ENCODE results near the gene GOLIM4. TPM values are rescaled to one million over a fixed set of nuclear protein-coding genes. Genes with fewer than 3 reads are reported as not detected.
"Not testable (repeated sequence)": the region's sequence is repeated elsewhere in the genome, so short reads cannot be mapped to it uniquely, and the experiment has no call there.

Gene GOLIM4, protein sequence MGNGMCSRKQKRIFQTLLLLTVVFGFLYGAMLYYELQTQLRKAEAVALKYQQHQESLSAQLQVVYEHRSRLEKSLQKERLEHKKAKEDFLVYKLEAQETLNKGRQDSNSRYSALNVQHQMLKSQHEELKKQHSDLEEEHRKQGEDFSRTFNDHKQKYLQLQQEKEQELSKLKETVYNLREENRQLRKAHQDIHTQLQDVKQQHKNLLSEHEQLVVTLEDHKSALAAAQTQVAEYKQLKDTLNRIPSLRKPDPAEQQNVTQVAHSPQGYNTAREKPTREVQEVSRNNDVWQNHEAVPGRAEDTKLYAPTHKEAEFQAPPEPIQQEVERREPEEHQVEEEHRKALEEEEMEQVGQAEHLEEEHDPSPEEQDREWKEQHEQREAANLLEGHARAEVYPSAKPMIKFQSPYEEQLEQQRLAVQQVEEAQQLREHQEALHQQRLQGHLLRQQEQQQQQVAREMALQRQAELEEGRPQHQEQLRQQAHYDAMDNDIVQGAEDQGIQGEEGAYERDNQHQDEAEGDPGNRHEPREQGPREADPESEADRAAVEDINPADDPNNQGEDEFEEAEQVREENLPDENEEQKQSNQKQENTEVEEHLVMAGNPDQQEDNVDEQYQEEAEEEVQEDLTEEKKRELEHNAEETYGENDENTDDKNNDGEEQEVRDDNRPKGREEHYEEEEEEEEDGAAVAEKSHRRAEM
- 43.1 TPM for total RNA-seq

- TF ChIP-seq, protein P1, sequence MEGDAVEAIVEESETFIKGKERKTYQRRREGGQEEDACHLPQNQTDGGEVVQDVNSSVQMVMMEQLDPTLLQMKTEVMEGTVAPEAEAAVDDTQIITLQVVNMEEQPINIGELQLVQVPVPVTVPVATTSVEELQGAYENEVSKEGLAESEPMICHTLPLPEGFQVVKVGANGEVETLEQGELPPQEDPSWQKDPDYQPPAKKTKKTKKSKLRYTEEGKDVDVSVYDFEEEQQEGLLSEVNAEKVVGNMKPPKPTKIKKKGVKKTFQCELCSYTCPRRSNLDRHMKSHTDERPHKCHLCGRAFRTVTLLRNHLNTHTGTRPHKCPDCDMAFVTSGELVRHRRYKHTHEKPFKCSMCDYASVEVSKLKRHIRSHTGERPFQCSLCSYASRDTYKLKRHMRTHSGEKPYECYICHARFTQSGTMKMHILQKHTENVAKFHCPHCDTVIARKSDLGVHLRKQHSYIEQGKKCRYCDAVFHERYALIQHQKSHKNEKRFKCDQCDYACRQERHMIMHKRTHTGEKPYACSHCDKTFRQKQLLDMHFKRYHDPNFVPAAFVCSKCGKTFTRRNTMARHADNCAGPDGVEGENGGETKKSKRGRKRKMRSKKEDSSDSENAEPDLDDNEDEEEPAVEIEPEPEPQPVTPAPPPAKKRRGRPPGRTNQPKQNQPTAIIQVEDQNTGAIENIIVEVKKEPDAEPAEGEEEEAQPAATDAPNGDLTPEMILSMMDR (IDR thresholded peaks at IDR 0.05), result no peak
- intact Hi-C loops (cut with DNase I), result loop anchor here (1.0 to 10.0 kb wide), 6 partner anchors 45 to 1869 kb away; partner anchors contain the start of genes SEC62 and SERPINI1
- DNase-seq (ENCODE audit: low spot score in 2 of 2), result peak; percentile 88 to 98
- Histone ChIP-seq H3K36me3 (no peaks in the 10 kb centered on the region), H3K4me1 (peaks cover 0 to 18% of the 10 kb centered on the region in 2 donors), H3K27ac (peak within 1 kb of the TSS; percentile 93 to 95), H3K4me3 (peak within 1 kb of the TSS; percentile 71 to 79), H3K9me3 (no peaks in the 10 kb centered on the region), H3K27me3 (no peaks in the 10 kb centered on the region)
Measured at GRCh38 chr3:168095611-168096209, at the start of gene GOLIM4. Gene GOLIM4, minus strand, starts transcription at chr3:168095924. Its CDS starts 639 bp downstream, at chr3:168095285.

DNA sequence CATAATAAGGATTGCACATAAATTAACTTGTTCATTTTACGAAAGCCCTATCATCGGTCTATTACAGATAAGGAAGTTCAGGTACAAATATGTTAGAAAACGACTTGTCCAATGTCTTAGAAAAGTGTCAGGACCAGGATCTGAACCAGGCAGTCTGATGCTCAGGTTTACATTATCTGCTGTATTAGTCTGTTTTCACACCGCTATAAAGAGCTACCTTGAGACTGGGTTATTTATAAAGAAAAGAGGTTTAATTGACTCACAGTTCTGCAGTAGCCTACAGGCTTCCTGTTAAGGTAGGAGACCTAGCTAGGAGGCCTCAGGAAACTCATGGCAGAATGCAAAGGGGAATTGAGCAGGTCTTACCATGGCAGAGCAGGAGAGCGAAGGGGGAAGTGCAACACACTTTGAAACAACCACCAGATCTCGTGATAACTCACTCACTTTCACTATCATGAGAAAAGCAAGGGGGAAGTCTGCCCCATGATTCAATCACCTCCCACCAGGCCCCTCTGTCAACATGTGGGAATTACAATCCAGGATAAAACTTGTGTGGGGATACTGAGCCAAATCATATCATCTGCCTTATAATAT lies 45.8 kb upstream of the GOLIM4 start:
- TF ChIP-seq, protein P1 (IDR thresholded peaks at IDR 0.05), result no peak
- Histone ChIP-seq H3K9me3 (no peaks in the 10 kb centered on the region), H3K36me3 (no peaks in the 10 kb centered on the region), H3K4me3 (no peak overlapping the region), H3K27ac (no peak overlapping the region), H3K4me1 (no peaks in the 10 kb centered on the region), H3K27me3 (no peaks in the 10 kb centered on the region)
- intact Hi-C loops (cut with DNase I), result no loop called here
- no peak for DNase-seq (ENCODE audit: low spot score in 2 of 2)

- no peaks in the 10 kb centered on the region for H3K9me3 ChIP-seq
- H3K36me3 ChIP-seq, result no peaks in the 10 kb centered on the region
- H3K4me1 ChIP-seq, result no peaks in the 10 kb centered on the region
- no peak for DNase-seq (ENCODE audit: low spot score in 2 of 2)
- intact Hi-C loops (cut with DNase I), result no loop called here
- H3K27me3 ChIP-seq, result no peaks in the 10 kb centered on the region
- H3K4me3 ChIP-seq, result no peak overlapping the region
- no peak overlapping the region for H3K27ac ChIP-seq
- TF ChIP-seq, protein P1 (IDR thresholded peaks at IDR 0.05), result no peak
Measured at GRCh38 chr3:168139947-168140346, 44.2 kb upstream of the GOLIM4 start.

GRCh38 chr3:168138421-168138820 lies 42.7 kb upstream of the GOLIM4 start:
- no peaks in the 10 kb centered on the region for H3K9me3 ChIP-seq
- H3K4me3 ChIP-seq, result no peak overlapping the region
- intact Hi-C loops (cut with DNase I), result no loop called here
- DNase-seq (ENCODE audit: low spot score in 2 of 2), result no peak
- no peaks in the 10 kb centered on the region for H3K27me3 ChIP-seq
- H3K27ac ChIP-seq, result no peak overlapping the region
- TF ChIP-seq, protein P1 (IDR thresholded peaks at IDR 0.05), result no peak
- H3K36me3 ChIP-seq, result no peaks in the 10 kb centered on the region
- H3K4me1 ChIP-seq, result no peaks in the 10 kb centered on the region

GRCh38 chr3:168134931-168135330 lies 39.2 kb upstream of the GOLIM4 start:
- no peaks in the 10 kb centered on the region for H3K4me1 ChIP-seq
- H3K27ac ChIP-seq, result no peak overlapping the region
- intact Hi-C loops (cut with DNase I), result no loop called here
- TF ChIP-seq, protein P1 (IDR thresholded peaks at IDR 0.05), result no peak
- no peak overlapping the region for H3K4me3 ChIP-seq
- no peaks in the 10 kb centered on the region for H3K36me3 ChIP-seq
- H3K27me3 ChIP-seq, result no peaks in the 10 kb centered on the region
- H3K9me3 ChIP-seq, result no peaks in the 10 kb centered on the region
- no peak for DNase-seq (ENCODE audit: low spot score in 2 of 2)

DNA sequence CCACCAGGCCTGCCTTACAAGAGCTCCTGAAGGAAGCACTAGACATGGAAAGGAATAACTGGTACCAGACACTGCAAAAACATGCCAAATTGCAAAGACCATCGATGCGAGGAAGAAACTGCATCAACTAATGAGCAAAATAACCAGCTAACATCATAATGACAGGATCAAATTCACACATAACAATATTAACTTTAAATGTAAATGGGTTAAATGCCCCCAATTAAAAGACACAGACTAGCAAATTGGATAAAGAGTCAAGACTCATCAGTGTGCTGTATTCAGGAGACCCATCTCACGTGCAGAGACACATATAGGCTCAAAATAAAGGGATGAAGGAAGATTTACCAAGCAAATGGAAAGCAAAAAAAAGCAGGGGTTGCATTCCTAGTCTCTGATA lies 34.5 kb upstream of the GOLIM4 start:
- DNase-seq (ENCODE audit: low spot score in 2 of 2); H3K27ac ChIP-seq; H3K4me3 ChIP-seq; intact Hi-C loops (cut with DNase I); H3K36me3 ChIP-seq; H3K9me3 ChIP-seq; H3K4me1 ChIP-seq; H3K27me3 ChIP-seq: not testable (repeated sequence)

DNA sequence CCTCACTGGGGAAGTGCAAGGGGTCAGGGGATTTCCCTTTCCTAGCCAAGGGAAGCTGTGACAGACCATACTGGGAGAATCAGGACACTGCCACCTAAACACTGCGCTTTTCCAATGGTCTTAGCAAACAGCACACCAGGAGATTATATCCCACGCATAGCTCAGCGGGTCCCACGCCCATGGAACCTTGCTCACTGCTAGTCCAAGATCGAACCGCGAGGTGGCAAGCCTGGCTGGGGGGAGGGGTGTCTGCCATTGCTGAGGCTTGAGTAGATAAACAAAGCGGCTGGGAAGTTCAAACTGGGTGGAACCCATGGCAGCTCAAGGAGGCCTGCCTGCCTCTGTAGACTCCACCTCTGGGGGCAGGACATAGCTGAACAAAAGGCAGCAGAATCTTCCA lies 32.7 kb upstream of the GOLIM4 start:
- H3K4me3 ChIP-seq; DNase-seq (ENCODE audit: low spot score in 2 of 2); intact Hi-C loops (cut with DNase I); H3K27ac ChIP-seq; H3K27me3 ChIP-seq; H3K9me3 ChIP-seq; H3K4me1 ChIP-seq; H3K36me3 ChIP-seq: not testable (repeated sequence)

Data from ascending aorta (tissue), 2 donors.